Endothelial cell of umbilical vein (primary cell): ENCODE results near the gene GAB2.

ENCODE experiments used
- EZH2 ChIP-seq: IDR thresholded peaks from 2 replicates; pipeline ENCODE4 v1.6.1; 2012; ENCODE audit warnings: borderline replicate concordance, low read depth, mild to moderate bottlenecking, moderate library complexity, low read length, inconsistent platforms; ENCODE audit not compliant: severe bottlenecking
- JUN ChIP-seq: IDR thresholded peaks from 2 replicates; pipeline ENCODE4 v1.6.1; 2011; ENCODE audit warnings: borderline replicate concordance, low read depth; ENCODE audit not compliant: insufficient read length, insufficient read depth
- MYC ChIP-seq: IDR thresholded peaks from one replicate; pipeline ENCODE4 v1.6.1; 2011; ENCODE audit warnings: mild to moderate bottlenecking, low read depth, low read length
- POLR2A ChIP-seq: IDR thresholded peaks from 2 replicates; pipeline ENCODE4 v1.6.1; 2012; ENCODE audit warnings: low read depth, mild to moderate bottlenecking, control low read depth, low read length
- TF ChIP-seq, protein P1 (sequence below), 2 donors: IDR thresholded peaks; 1 replicate in 1 of 2; 2 replicates in 1 of 2; pipeline ENCODE4 v1.5.1; 2011; ENCODE audit warnings: low read length in 2 of 2, mild to moderate bottlenecking in 2 of 2, moderate library complexity in 2 of 2, control low read depth in 1 of 2, inconsistent platforms in 1 of 2, low read depth in 1 of 2; ENCODE audit not compliant: insufficient read depth in 1 of 2; ENCODE audit errors: extremely low read depth in 1 of 2

DNA sequence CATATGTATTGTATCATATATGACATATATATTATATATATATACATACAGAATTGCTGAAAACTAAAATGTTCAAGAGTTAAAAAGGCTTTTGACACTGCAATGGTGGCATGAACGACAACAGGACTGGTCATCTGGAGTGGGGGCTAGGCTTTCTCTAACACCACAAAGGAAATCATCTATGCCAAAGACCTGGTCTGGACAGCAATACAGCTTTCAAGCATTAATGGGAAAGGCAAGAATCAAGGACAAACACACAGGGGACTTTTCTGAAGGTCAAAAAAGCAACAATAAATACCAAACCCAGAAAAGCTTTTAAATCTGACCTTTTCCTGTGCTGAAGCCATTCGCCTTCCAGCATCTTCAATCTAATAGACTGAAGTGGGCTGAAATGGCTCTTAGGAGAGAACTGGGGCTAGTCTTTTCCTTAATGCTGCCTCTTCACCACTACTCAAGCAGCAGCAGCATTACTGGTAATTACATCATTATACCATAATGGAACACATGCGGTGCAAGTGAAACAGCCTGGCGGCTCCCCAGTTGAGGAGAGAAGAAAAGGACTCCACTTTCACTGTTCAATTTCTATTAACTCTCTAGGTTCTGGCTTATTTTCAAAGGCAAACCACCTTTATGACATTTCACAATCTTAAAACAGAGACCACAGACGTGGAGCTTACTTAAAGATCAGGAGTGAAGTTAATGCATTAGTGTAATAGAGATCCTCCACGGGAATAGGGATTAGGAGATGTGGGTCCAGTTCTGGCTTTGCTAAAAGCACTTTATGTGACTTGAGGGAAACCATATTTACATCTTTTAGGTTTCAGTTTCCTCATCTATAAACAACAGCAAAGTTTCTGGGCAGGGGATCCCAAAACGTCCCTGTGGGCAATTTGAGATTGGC is 63.0 kb downstream of the GAB2 start:
- TF ChIP-seq, protein P1, sequence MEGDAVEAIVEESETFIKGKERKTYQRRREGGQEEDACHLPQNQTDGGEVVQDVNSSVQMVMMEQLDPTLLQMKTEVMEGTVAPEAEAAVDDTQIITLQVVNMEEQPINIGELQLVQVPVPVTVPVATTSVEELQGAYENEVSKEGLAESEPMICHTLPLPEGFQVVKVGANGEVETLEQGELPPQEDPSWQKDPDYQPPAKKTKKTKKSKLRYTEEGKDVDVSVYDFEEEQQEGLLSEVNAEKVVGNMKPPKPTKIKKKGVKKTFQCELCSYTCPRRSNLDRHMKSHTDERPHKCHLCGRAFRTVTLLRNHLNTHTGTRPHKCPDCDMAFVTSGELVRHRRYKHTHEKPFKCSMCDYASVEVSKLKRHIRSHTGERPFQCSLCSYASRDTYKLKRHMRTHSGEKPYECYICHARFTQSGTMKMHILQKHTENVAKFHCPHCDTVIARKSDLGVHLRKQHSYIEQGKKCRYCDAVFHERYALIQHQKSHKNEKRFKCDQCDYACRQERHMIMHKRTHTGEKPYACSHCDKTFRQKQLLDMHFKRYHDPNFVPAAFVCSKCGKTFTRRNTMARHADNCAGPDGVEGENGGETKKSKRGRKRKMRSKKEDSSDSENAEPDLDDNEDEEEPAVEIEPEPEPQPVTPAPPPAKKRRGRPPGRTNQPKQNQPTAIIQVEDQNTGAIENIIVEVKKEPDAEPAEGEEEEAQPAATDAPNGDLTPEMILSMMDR (IDR thresholded peaks at IDR 0.05; ENCODE audit: extremely low read depth in 1 of 2, insufficient read depth in 1 of 2, low read depth in 1 of 2, low read length in 2 of 2), result no peak
- TF ChIP-seq EZH2 (no peak), POLR2A (no peak), JUN (no peak), MYC (no peak)
